ENCODE results near the gene VWA8.
"Not testable (repeated sequence)": the region's sequence is repeated elsewhere in the genome, so short reads cannot be mapped to it uniquely, and the experiment has no call there.

VWA8 gene

DNA sequence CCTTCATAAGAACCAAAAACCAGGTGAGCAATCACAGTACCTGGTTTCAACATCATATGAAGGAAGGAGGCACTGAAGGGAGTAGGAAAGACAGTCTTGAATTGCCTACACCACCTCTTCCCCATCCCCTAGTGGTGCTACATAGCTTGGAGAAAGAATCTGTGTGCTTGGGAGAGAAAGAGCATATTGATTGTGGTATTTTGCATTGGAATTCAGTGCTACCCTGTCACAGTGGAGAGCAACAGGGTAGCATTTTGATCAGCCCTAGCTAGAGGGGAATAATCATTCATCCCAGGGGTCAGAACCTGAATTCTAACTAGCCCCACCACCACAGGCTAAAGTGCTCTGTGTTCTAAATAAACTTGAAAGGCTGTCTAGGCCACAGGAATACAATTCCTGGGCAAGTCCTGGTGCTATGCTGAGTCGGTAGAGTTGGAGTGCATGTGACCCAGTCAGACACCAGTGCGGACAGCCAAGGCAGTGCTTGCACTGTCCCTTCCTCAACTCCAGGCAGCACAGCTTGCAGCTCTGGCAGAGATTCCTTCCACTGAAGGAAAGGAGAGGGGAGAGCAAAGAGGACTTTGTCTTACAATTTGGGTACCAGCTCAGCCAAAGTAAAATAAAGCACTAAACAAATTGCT is 158.7 kb downstream of the VWA8 start:
- DNase-seq = no peak

DNA sequence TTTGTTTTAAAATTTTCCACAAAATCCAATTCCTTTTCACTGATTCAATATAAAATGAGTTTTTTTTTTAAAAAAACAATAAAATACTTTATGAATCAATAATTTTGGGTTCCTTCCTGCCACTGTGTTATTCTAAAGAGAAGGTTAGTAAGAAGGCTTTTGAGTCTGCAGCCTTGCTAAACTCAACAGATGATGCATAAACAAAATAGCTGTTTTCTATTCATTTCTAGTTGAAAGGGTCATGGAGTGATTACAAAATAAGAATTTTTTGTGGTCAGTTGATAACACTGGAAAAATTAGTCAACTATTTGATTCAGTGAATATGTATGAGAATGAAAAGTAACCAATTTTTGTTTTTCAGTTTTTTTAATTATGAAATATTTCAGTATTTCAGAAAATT is 169.9 kb downstream of the VWA8 start:
- DNase-seq = no peak

- DNase-seq = no peak
These were observed 172.4 kb downstream of the VWA8 start for GRCh38 chr13:41788552-41788951.

DNA sequence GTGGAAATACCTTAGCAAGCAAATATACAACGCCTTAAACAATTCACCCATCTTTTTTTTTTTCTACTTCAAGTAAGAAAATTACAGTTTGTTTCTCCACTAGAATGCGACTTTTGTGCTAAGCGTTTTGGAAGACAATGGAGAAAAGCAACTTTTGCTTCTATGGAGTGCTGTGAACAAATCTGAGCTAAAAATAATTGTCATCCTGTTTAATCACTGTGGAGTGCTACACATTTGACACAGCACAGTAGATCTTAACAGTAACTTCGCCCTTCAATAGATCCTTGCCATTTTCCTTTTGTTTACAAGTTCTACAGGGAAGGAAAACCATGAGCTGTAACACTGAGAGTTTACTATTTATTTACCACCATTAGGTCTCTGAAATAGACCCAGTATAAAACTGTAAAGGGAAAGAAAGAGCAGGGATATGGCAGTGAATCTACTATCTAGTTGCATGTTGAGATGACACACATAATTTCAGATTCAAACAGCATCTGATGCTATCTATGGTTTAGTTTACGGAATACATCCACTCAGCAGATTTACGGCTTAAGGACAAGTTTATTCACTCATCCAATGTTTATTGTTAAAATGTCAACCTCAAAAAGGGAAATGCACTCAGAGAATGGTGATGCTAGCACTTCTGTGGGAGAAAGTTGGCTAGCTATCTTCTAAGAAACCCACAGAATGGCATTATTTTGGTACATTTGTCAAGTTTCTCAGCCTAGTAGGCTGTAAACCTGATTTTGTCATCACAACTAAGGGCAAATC is 175.3 kb downstream of the VWA8 start:
- no peak for DNase-seq

DNA sequence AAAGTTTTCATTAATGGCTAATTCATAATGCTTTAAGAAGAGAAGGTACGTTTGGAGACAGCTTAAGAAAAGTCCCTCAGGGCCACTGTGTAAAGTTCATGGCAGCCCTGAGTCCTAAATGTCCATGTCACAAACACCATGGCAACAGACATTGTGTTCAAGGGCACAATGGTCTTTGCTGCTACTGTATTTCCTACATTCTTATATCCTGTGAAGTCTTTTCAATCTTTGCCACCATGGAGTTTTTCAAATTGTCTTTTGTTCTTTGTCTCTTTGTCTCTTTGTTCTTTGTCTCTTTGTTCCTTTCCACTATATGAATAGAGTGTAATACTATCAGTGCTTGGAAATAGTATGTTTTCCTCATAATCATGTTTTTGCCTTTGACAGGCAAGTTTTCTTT is 178.8 kb downstream of the VWA8 start:
- no peak for DNase-seq

- no peak for DNase-seq
These were observed 179.9 kb downstream of the VWA8 start for GRCh38 chr13:41780715-41781706.

GRCh38 chr13:41775251-41775650 is 185.7 kb downstream of the VWA8 start:
- DNase-seq = no peak

DNA sequence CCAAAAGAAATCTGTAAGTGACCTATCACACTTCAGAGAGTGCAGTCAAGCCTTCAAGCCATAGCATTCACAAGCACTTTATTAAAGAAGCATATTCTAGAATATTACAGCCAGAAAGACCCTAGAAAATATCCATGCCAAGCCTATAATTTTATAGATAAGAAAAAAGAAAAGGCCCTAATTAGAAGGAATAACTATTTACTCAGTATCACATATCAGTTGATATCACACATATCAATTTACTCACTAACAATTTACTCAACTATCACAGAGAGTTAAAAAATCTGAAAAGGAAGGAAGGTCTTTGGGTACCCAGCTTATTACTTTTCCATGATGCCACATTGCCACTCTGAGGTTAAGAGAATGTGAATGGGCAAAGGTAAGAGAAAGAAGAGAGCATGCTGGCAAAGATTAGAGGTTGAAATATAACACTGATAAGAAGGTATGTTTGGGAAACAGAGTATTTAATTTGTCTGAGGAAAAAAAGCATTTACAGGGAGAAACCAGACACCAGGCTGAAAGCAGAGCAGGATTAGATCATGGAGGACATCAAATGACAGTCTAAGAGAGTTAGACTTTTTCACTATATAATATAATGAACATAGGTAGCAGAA is 186.2 kb downstream of the VWA8 start:
- no peak for DNase-seq

GRCh38 chr13:41767801-41768200 is 193.1 kb downstream of the VWA8 start:
- DNase-seq = no peak

DNA sequence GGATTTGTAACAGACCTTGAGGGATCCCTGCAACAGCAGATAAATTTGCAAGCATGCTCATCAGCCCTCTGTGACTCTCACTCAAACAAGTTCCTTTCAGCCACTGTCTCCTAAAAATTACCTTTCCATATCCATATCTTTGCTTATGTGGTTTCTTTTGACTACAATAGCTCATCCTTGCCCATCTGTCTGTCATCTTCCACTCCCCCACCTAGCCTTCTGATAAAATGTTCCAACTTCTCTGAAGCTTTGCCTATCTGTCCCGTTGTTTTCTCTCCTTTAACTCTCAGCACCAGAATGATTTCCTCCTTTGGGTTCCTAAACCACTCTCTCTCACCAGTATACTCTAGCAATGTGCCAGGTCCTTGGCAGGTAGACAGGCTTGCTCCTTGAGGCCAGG is 194.5 kb downstream of the VWA8 start:
- no peak for DNase-seq

DNA sequence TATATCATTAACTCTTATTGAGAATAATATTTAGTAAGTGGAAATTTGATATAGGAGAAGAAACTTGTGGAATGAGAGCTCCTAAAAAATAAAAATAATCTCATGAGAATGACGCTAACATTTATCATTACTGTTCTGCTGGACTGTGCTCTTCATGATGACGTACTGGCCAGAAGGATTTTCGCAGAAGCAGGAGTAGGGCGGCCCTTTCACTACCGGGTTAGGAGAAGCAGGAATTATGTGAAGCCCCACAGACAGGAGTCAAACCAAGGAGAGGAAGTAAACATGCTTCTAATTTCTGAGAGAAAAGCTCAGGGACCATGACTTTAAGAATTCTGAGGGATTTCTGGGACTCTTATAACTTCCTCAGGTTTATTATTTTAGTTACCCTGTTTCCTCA is 195.1 kb downstream of the VWA8 start:
- DNase-seq = no peak

GRCh38 chr13:41765020-41765419 is 195.9 kb downstream of the VWA8 start:
- no peak for DNase-seq

GRCh38 chr13:41764558-41764957 is 196.4 kb downstream of the VWA8 start:
- DNase-seq = no peak

DNA sequence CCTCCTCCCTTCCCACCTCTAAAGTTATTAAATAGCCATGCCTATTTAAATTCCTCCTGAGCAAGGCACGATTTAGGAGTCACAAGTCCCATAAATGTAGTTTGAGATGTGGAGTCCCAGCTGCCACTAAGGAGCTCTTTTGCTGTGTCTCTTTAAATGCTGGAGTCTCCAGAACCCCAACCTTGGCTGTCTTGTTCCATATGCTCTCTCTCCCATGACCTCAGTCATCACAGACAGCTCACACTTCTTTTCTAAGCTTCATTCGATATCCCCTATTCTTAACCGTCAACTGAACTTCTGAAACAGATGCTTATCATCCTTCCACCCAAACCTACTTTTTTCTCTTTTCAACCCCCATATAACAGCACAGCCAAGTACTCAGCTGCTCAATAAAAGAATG is 197.1 kb downstream of the VWA8 start:
- no peak for DNase-seq

DNA sequence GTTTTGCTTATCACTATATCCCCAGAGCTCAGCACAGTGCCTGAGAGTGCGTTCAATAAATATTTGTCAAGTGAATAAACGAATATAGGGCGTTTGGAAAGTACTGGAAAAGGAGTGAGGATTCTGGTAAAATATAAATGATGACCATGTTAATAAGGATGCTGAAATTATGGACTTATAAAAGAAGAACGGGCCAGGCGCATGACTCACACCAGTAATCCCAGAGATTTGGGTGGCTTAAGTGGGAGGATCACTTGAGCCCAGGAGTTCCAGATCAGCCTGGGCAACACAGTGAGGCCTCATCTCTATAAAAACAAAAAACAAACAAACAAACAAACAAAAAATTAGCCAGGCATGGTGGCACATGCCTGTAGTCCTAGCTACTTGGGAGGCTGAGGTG is 198.1 kb downstream of the VWA8 start:
- DNase-seq = no peak

GRCh38 chr13:41756198-41756880 is 204.6 kb downstream of the VWA8 start:
- no peak for DNase-seq

DNA sequence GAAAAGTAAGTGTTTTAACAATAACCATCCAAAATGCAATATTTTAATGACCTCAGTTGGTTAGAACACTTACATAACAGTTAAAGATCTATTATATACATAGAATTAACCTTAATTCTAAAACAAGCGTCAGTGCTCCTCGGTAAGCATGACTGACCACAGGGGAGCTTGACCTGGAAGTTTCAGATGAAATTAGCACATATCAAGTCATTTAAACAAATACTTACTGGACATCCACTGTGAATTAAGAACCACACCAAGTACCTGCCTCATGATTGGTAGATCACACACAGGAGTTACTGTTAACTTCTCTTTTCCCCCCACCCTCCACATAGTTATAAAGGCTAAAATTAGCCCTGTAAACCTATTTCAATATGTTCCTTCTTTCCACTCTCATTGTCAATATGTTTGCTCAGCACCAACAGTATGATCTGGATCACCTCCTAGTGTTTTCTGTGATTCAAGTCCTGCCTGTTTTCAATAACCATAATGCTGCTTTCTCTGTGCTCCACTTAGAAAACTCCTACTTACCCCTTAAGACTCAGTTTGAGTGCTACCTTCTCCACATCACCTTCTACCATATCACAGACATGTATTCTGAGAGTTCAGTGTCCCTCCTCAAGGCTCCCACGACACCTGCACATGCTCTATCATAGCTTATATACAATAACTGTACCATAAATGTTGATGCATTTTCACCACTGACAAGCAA is 209.0 kb downstream of the VWA8 start:
- DNase-seq = no peak

GRCh38 chr13:41751277-41751676 is 209.6 kb downstream of the VWA8 start:
- no peak for DNase-seq

GRCh38 chr13:41746259-41746658 is 214.7 kb downstream of the VWA8 start:
- DNase-seq = no peak

GRCh38 chr13:41745496-41745895 is 215.4 kb downstream of the VWA8 start:
- not testable (repeated sequence) for DNase-seq

DNA sequence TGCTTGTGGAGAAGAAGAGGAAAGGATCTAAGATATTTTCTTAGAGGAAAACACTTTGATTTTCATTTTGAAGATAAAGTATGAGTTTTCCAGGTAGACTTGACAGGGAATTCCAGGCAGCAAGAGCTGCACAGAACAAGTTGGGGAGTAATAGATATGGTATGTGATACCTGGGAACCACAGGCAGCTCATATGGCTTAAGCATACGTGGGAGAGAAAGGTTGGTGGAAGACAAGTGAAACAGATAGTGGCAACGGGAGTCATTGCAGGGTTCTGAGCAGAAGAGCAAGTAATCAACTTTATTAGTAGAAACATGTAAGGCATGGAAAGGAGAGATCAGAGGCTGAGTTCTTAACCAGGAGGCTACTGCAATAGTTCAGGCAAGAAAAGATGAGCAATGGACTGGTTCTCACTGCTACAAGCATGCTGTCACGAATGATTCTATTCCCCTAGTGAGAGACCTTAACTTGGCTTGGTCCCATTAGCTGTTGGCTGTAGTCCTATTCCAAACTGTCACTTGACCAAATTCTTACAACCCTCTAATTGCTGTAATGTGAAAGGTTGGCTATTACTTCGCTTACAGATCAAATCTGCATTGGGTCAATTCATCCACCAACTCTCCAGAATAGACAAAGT is 217.9 kb downstream of the VWA8 start:
- DNase-seq = no peak
